ENCODE results near the gene N4BP3. TPM values are rescaled to one million over a fixed set of nuclear protein-coding genes. Genes with fewer than 3 reads are reported as not detected.

The N4BP3 gene
- total and polyA plus RNA-seq, 4 donors, result 0.03 to 2.0 (median 0.16) TPM

GRCh38 chr5:178160176-178160575 lies 46.8 kb downstream of the N4BP3 start:
- Histone ChIP-seq H3K4me3 (ENCODE audit: low read length in 2 of 2) (no peak overlapping the region), H3K4me1 (ENCODE audit: control insufficient read depth in 1 of 2, insufficient read depth in 2 of 2, low read length in 2 of 2) (no peaks in the 10 kb centered on the region), H3K27ac (ENCODE audit: low read depth in 1 of 2, low read length in 2 of 2) (no peak overlapping the region), H3K36me3 (ENCODE audit: control insufficient read depth in 1 of 2, insufficient read depth in 2 of 2, low read length in 1 of 2) (no peaks in the 10 kb centered on the region), H3K9me3 (ENCODE audit: control insufficient read depth, low read length) (no peaks in the 10 kb centered on the region), H3K27me3 (ENCODE audit: control insufficient read depth in 1 of 2, insufficient read depth in 2 of 2, low read length in 1 of 2) (no peaks in the 10 kb centered on the region)
- 87 to 92% methylated on average over 5 of the region's 5 CpGs for WGBS, 2 donors
- intact Hi-C loops (cut with DNase I), result loop anchor here in 1 of 2 donors (5.0 to 10.0 kb wide), 2 partner anchors 83 to 555 kb away; partner anchors contain the start of gene B4GALT7
- no peak for DNase-seq
- ATAC-seq (ENCODE audit: low FRiP score), result no peak

- Histone ChIP-seq H3K9me3 (ENCODE audit: control insufficient read depth, low read length) (no peaks in the 10 kb centered on the region), H3K4me1 (ENCODE audit: control insufficient read depth in 1 of 2, insufficient read depth in 2 of 2, low read length in 2 of 2) (no peaks in the 10 kb centered on the region), H3K27me3 (ENCODE audit: control insufficient read depth in 1 of 2, insufficient read depth in 2 of 2, low read length in 1 of 2) (no peaks in the 10 kb centered on the region), H3K36me3 (ENCODE audit: control insufficient read depth in 1 of 2, insufficient read depth in 2 of 2, low read length in 1 of 2) (no peaks in the 10 kb centered on the region), H3K27ac (ENCODE audit: low read depth in 1 of 2, low read length in 2 of 2) (no peak overlapping the region), H3K4me3 (ENCODE audit: low read length in 2 of 2) (no peak overlapping the region)
- DNase-seq (no peak), ATAC-seq (ENCODE audit: low FRiP score) (no peak)
- 73 to 74% methylated on average over 9 of the region's 9 CpGs for WGBS, 2 donors
- intact Hi-C loops (cut with DNase I), result loop anchor here in 1 of 2 donors (5.0 to 10.0 kb wide), 2 partner anchors 85 to 558 kb away; partner anchors contain the start of gene B4GALT7
Measured at GRCh38 chr5:178162481-178162880, 49.1 kb downstream of the N4BP3 start.

- peak; percentile 88 to 97 for DNase-seq
- H3K36me3 ChIP-seq (ENCODE audit: control insufficient read depth in 1 of 2, insufficient read depth in 2 of 2, low read length in 1 of 2), result no peaks in the 10 kb centered on the region
- no peak overlapping the region for H3K27ac ChIP-seq (ENCODE audit: low read depth in 1 of 2, low read length in 2 of 2)
- intact Hi-C loops (cut with DNase I), result loop anchor here (1.0 to 10.0 kb wide), 3 partner anchors 87 to 559 kb away; partner anchors contain the start of gene B4GALT7 (in 1 of the 2)
- H3K9me3 ChIP-seq (ENCODE audit: control insufficient read depth, low read length), result no peaks in the 10 kb centered on the region
- no peaks in the 10 kb centered on the region for H3K27me3 ChIP-seq (ENCODE audit: control insufficient read depth in 1 of 2, insufficient read depth in 2 of 2, low read length in 1 of 2)
- peak; percentile 97 for ATAC-seq (ENCODE audit: low FRiP score)
- 8 to 9% methylated on average over 33 of the region's 33 CpGs for WGBS, 2 donors
- H3K4me1 ChIP-seq (ENCODE audit: control insufficient read depth in 1 of 2, insufficient read depth in 2 of 2, low read length in 2 of 2), result no peaks in the 10 kb centered on the region
- no peak overlapping the region for H3K4me3 ChIP-seq (ENCODE audit: low read length in 2 of 2)
Measured at GRCh38 chr5:178163772-178164735, 50.7 kb downstream of the N4BP3 start.

GRCh38 chr5:178165581-178165980 lies 52.2 kb downstream of the N4BP3 start:
- 31% methylated on average over 38 of the region's 38 CpGs for WGBS, 2 donors
- H3K4me3 ChIP-seq (ENCODE audit: low read length in 2 of 2), result no peak overlapping the region
- H3K4me1 ChIP-seq (ENCODE audit: control insufficient read depth in 1 of 2, insufficient read depth in 2 of 2, low read length in 2 of 2), result no peaks in the 10 kb centered on the region
- no peaks in the 10 kb centered on the region for H3K27me3 ChIP-seq (ENCODE audit: control insufficient read depth in 1 of 2, insufficient read depth in 2 of 2, low read length in 1 of 2)
- H3K27ac ChIP-seq (ENCODE audit: low read depth in 1 of 2, low read length in 2 of 2), result no peak overlapping the region
- H3K9me3 ChIP-seq (ENCODE audit: control insufficient read depth, low read length), result no peaks in the 10 kb centered on the region
- intact Hi-C loops (cut with DNase I), result loop anchor here in 1 of 2 donors (10.0 kb wide), 1 partner anchor 561 kb away; the partner anchor contains the start of gene B4GALT7
- DNase-seq (no peak), ATAC-seq (ENCODE audit: low FRiP score) (no peak)
- no peaks in the 10 kb centered on the region for H3K36me3 ChIP-seq (ENCODE audit: control insufficient read depth in 1 of 2, insufficient read depth in 2 of 2, low read length in 1 of 2)

GRCh38 chr5:178170455-178170854 lies 57.1 kb downstream of the N4BP3 start:
- no peak for ATAC-seq (ENCODE audit: low FRiP score)
- Histone ChIP-seq H3K9me3 (ENCODE audit: control insufficient read depth, low read length) (no peaks in the 10 kb centered on the region), H3K36me3 (ENCODE audit: control insufficient read depth in 1 of 2, insufficient read depth in 2 of 2, low read length in 1 of 2) (no peaks in the 10 kb centered on the region), H3K27me3 (ENCODE audit: control insufficient read depth in 1 of 2, insufficient read depth in 2 of 2, low read length in 1 of 2) (no peaks in the 10 kb centered on the region), H3K4me3 (ENCODE audit: low read length in 2 of 2) (no peak overlapping the region), H3K4me1 (ENCODE audit: control insufficient read depth in 1 of 2, insufficient read depth in 2 of 2, low read length in 2 of 2) (no peaks in the 10 kb centered on the region), H3K27ac (ENCODE audit: low read depth in 1 of 2, low read length in 2 of 2) (no peak overlapping the region)
- WGBS, 2 donors, result 84 to 90% methylated on average over 2 of the region's 2 CpGs
- DNase-seq, result no peak
- intact Hi-C loops (cut with DNase I), result no loop called here

GRCh38 chr5:178174456-178174855 lies 61.1 kb downstream of the N4BP3 start:
- Histone ChIP-seq H3K36me3 (ENCODE audit: control insufficient read depth in 1 of 2, insufficient read depth in 2 of 2, low read length in 1 of 2) (no peaks in the 10 kb centered on the region), H3K4me3 (ENCODE audit: low read length in 2 of 2) (no peak overlapping the region), H3K4me1 (ENCODE audit: control insufficient read depth in 1 of 2, insufficient read depth in 2 of 2, low read length in 2 of 2) (no peaks in the 10 kb centered on the region), H3K9me3 (ENCODE audit: control insufficient read depth, low read length) (no peaks in the 10 kb centered on the region), H3K27me3 (ENCODE audit: control insufficient read depth in 1 of 2, insufficient read depth in 2 of 2, low read length in 1 of 2) (no peaks in the 10 kb centered on the region), H3K27ac (ENCODE audit: low read depth in 1 of 2, low read length in 2 of 2) (no peak overlapping the region)
- DNase-seq, result no peak
- ATAC-seq (ENCODE audit: low FRiP score), result no peak
- intact Hi-C loops (cut with DNase I), result no loop called here
- 85 to 93% methylated on average over 3 of the region's 3 CpGs for WGBS, 2 donors

Other genes starting within 250 kb of the N4BP3 start
- gene PROP1, start 117.3 kb upstream of the N4BP3 start, total RNA-seq, result not detected
- not detected for gene PROP1, start 117.3 kb upstream of the N4BP3 start, polyA plus RNA-seq
- gene RMND5B, start 17.5 kb downstream of the N4BP3 start, total RNA-seq, result 10 to 100 TPM; 35.0 to 38.8 TPM
- 10 to 100 TPM; 28.2 to 38.9 TPM for gene RMND5B, start 17.5 kb downstream of the N4BP3 start, polyA plus RNA-seq
- 10 to 100 TPM; 55.7 to 70.6 TPM for gene NHP2, start 40.4 kb downstream of the N4BP3 start, total RNA-seq
- gene NHP2, start 40.4 kb downstream of the N4BP3 start, polyA plus RNA-seq, result 100 to 1,000 TPM in 1 of 2 donors, 10 to 100 TPM in 1; 96.2 to 130 TPM
- not detected for gene GMCL2, start 73.8 kb downstream of the N4BP3 start, total RNA-seq
- gene GMCL2, start 73.8 kb downstream of the N4BP3 start, polyA plus RNA-seq, result not detected
- 100 to 1,000 TPM in 1 of 2 donors, 10 to 100 TPM in 1; 84.9 to 112 TPM for gene HNRNPAB, start 91.0 kb downstream of the N4BP3 start, total RNA-seq
- gene HNRNPAB, start 91.0 kb downstream of the N4BP3 start, polyA plus RNA-seq, result 10 to 100 TPM; 62.5 to 80.5 TPM
- gene PHYKPL, start 119.3 kb downstream of the N4BP3 start, total RNA-seq, result 100 to 1,000 TPM in 1 of 2 donors, 10 to 100 TPM in 1; 88.3 to 164 TPM
- gene PHYKPL, start 119.3 kb downstream of the N4BP3 start, polyA plus RNA-seq, result 10 to 100 TPM; 16.9 to 72.0 TPM

All from aorta (tissue), 5 donors.